GM23338 (cell line): Measurements from ENCODE around the gene PAPPA. TPM values are rescaled to one million over a fixed set of nuclear protein-coding genes. Genes with fewer than 3 reads are reported as not detected.

Experiments
- ATAC-seq: fragments of 200-7000 bp; cut with Tn5 transposase; 3 replicates; pipeline ENCODE4 v1.9.1; 2020
- DNase-seq: peaks from one replicate; pipeline ENCODE4 v3.0.0-alpha.2; 2015; ENCODE audit warnings: low spot score
- H2AFZ ChIP-seq: fragments of 200-600 bp; sonication (generic); 2 replicates; pipeline ENCODE4 v1.8.0; 2016; ENCODE audit warnings: antibody characterized with exemption, mild to moderate bottlenecking, moderate library complexity
- H3F3A ChIP-seq: fragments of 200-600 bp; sonication (generic); replicated peaks from 2 replicates; pipeline ENCODE4 v1.8.0; 2017; ENCODE audit warnings: antibody characterized with exemption, mixed run types, low read depth
- H3K27ac ChIP-seq: fragments of 200-600 bp; sonication (generic); 2 replicates; pipeline ENCODE4 v1.6.1; 2016; ENCODE audit warnings: low read depth
- H3K27me3 ChIP-seq: fragments of 200-600 bp; sonication (generic); 2 replicates; pipeline ENCODE4 v1.8.0; 2016; ENCODE audit warnings: mild to moderate bottlenecking, mixed run types, moderate library complexity; ENCODE audit not compliant: insufficient read depth
- H3K36me3 ChIP-seq: fragments of 200-600 bp; sonication (generic); 2 replicates; pipeline ENCODE4 v1.8.0; 2016; ENCODE audit warnings: mild to moderate bottlenecking; ENCODE audit not compliant: insufficient read depth
- H3K4me1 ChIP-seq: fragments of 200-600 bp; sonication (generic); 2 replicates; pipeline ENCODE4 v1.8.0; 2016; ENCODE audit warnings: mild to moderate bottlenecking, moderate library complexity; ENCODE audit not compliant: insufficient read depth
- H3K4me2 ChIP-seq: fragments of 200-600 bp; sonication (generic); 2 replicates; pipeline ENCODE4 v1.7.1; 2017; ENCODE audit warnings: mixed run types
- H3K4me3 ChIP-seq: fragments of 200-600 bp; sonication (generic); 2 replicates; pipeline ENCODE4 v1.6.1; 2016; ENCODE audit warnings: mixed run types
- H3K79me2 ChIP-seq: fragments of 200-600 bp; sonication (generic); replicated peaks from 2 replicates; pipeline ENCODE4 v1.8.0; 2017; ENCODE audit warnings: mild to moderate bottlenecking; ENCODE audit not compliant: insufficient read depth
- H3K9me2 ChIP-seq: fragments of 200-600 bp; sonication (generic); 2 replicates; pipeline ENCODE4 v1.8.0; 2017; ENCODE audit not compliant: insufficient read depth
- H4K20me1 ChIP-seq: fragments of 200-600 bp; sonication (generic); replicated peaks from 2 replicates; pipeline ENCODE4 v1.8.0; 2017; ENCODE audit warnings: mild to moderate bottlenecking; ENCODE audit not compliant: insufficient read depth
- H3K27ac Mint-ChIP-seq: 2 replicates; pipeline ENCODE4 v1.8.0; 2020; ENCODE audit warnings: inconsistent platforms, mild to moderate bottlenecking, moderate library complexity, mixed read lengths
- H3K27me3 Mint-ChIP-seq: 3 replicates; pipeline ENCODE4 v1.8.0; 2022; ENCODE audit warnings: low read depth, mild to moderate bottlenecking, moderate library complexity, mixed read lengths, inconsistent platforms; ENCODE audit not compliant: insufficient read depth, poor library complexity
- H3K36me3 Mint-ChIP-seq: 3 replicates; pipeline ENCODE4 v1.8.0; 2021; ENCODE audit warnings: low read depth, mild to moderate bottlenecking, inconsistent platforms, moderate library complexity, mixed read lengths
- H3K4me1 Mint-ChIP-seq: 3 replicates; pipeline ENCODE4 v1.8.0; 2020; ENCODE audit warnings: mild to moderate bottlenecking, inconsistent platforms, mixed read lengths
- H3K4me3 Mint-ChIP-seq: 3 replicates; pipeline ENCODE4 v1.8.0; 2021; ENCODE audit warnings: moderate library complexity, mild to moderate bottlenecking, inconsistent platforms, mixed read lengths
- H3K9me3 Mint-ChIP-seq: 3 replicates; pipeline ENCODE4 v1.8.0; 2020; ENCODE audit warnings: moderate library complexity, mild to moderate bottlenecking, inconsistent platforms, mixed read lengths
- CREB1 ChIP-seq: fragments of 250-450 bp; sonication (Bioruptor Pico); IDR thresholded peaks from 2 replicates; pipeline ENCODE4 v1.5.0; 2020; ENCODE audit warnings: low read depth, mild to moderate bottlenecking, moderate library complexity
- EZH2 ChIP-seq: fragments of 200-600 bp; sonication (generic); IDR thresholded peaks from one replicate; pipeline ENCODE4 v1.8.0; 2017; ENCODE audit warnings: antibody characterized with exemption, mild to moderate bottlenecking, low read depth; ENCODE audit not compliant: unreplicated experiment
- EZH2phosphoT487 ChIP-seq: fragments of 200-600 bp; sonication (generic); IDR thresholded peaks from one replicate; pipeline ENCODE4 v1.8.1; 2018; ENCODE audit warnings: antibody characterized with exemption; ENCODE audit not compliant: unreplicated experiment
- NANOG ChIP-seq: IDR thresholded peaks from 2 replicates; pipeline ENCODE4 v1.6.1; 2016; ENCODE audit warnings: antibody characterized with exemption, borderline replicate concordance
- POLR2AphosphoS5 ChIP-seq: IDR thresholded peaks from 2 replicates; pipeline ENCODE4 v1.6.1; 2016; ENCODE audit warnings: antibody characterized with exemption, low read depth
- STAT1 ChIP-seq: IDR thresholded peaks from one replicate; pipeline ENCODE4 v1.6.1; 2016; ENCODE audit warnings: antibody characterized with exemption; ENCODE audit not compliant: unreplicated experiment
- ZNF114 ChIP-seq: fragments of 250-450 bp; sonication (Bioruptor Pico); IDR thresholded peaks from 2 replicates; pipeline ENCODE4 v1.5.0; 2020; ENCODE audit warnings: mild to moderate bottlenecking, moderate library complexity
- polyA plus RNA-seq: library from polyadenylated mRNA; unstranded; fragments of >200 nt; fragmentation: Nextera tagmentation; extraction: Ambion mirVana; gene quantifications from 2 replicates; pipeline ENCODE4 v1.2.1, GENCODE V29; 2016
- total RNA-seq: library from RNA; depleted of rRNA; stranded (reverse); fragments of >200 nt; shearing (Covaris generic); gene quantifications from 2 replicates; pipeline ENCODE4 v1.2.3, GENCODE V29; 2014
- TF ChIP-seq, protein P1 (sequence below): fragments of 250-450 bp; sonication (Bioruptor Pico); IDR thresholded peaks from 2 replicates; pipeline ENCODE4 v1.5.0; 2020; ENCODE audit warnings: mild to moderate bottlenecking, moderate library complexity
- TF ChIP-seq, protein P2 (sequence below): IDR thresholded peaks from one replicate; pipeline ENCODE4 v1.6.1; 2018; ENCODE audit warnings: antibody characterized with exemption; ENCODE audit not compliant: unreplicated experiment
- TF ChIP-seq, protein P3 (sequence below): IDR thresholded peaks from 2 replicates; pipeline ENCODE4 v1.6.1; 2016; ENCODE audit warnings: antibody characterized with exemption
- TF ChIP-seq, protein P4 (sequence below), 2 experiments: fragments of 200-600 bp in 1 of 2; sonication (generic) in 1 of 2; conservative IDR thresholded peaks; 2 replicates each; pipeline versions ENCODE4 v1.5.1 to v1.6.1; 2016 to 2017; ENCODE audit warnings: antibody characterized with exemption in 2 of 2, low read depth in 2 of 2, mild to moderate bottlenecking in 2 of 2, moderate library complexity in 1 of 2

The PAPPA gene
- total and polyA plus RNA-seq, 2 experiments from 2014 or later: 0.38 to 0.66 TPM

DNA sequence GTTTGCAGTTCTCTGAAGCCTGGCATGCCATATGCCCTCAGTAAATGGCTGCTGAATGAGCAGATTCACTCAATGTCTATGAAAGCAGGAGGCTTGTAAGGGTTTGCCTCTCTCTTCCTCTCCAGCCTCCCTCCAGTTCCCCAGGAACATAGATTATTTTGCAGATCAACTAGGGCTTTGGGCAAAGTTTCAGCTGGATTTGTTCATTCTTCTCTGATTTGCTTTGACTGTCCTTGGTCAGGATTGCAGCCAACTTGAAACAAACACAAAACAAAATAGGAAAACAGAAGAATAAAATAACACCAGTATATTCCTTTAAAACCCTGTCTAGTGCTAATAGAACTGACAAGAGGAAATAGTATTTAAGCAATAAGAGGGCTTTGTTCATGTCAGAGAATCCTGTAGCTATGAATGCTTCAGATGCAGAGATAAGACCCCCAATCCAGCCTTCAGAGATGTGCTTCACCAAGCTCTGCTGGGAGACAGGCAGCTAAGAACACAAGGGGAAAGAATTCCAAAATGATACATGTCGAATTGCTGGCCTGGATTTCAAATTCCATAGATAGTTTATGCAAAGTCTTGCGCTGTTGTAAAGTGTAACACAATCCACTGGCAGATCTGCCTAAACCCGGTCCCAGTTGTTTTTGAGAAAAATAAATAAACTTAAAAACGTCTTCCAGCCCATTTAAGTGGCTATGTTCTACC is 174.3 kb downstream of the PAPPA start (continued):
- TF ChIP-seq, protein P1, sequence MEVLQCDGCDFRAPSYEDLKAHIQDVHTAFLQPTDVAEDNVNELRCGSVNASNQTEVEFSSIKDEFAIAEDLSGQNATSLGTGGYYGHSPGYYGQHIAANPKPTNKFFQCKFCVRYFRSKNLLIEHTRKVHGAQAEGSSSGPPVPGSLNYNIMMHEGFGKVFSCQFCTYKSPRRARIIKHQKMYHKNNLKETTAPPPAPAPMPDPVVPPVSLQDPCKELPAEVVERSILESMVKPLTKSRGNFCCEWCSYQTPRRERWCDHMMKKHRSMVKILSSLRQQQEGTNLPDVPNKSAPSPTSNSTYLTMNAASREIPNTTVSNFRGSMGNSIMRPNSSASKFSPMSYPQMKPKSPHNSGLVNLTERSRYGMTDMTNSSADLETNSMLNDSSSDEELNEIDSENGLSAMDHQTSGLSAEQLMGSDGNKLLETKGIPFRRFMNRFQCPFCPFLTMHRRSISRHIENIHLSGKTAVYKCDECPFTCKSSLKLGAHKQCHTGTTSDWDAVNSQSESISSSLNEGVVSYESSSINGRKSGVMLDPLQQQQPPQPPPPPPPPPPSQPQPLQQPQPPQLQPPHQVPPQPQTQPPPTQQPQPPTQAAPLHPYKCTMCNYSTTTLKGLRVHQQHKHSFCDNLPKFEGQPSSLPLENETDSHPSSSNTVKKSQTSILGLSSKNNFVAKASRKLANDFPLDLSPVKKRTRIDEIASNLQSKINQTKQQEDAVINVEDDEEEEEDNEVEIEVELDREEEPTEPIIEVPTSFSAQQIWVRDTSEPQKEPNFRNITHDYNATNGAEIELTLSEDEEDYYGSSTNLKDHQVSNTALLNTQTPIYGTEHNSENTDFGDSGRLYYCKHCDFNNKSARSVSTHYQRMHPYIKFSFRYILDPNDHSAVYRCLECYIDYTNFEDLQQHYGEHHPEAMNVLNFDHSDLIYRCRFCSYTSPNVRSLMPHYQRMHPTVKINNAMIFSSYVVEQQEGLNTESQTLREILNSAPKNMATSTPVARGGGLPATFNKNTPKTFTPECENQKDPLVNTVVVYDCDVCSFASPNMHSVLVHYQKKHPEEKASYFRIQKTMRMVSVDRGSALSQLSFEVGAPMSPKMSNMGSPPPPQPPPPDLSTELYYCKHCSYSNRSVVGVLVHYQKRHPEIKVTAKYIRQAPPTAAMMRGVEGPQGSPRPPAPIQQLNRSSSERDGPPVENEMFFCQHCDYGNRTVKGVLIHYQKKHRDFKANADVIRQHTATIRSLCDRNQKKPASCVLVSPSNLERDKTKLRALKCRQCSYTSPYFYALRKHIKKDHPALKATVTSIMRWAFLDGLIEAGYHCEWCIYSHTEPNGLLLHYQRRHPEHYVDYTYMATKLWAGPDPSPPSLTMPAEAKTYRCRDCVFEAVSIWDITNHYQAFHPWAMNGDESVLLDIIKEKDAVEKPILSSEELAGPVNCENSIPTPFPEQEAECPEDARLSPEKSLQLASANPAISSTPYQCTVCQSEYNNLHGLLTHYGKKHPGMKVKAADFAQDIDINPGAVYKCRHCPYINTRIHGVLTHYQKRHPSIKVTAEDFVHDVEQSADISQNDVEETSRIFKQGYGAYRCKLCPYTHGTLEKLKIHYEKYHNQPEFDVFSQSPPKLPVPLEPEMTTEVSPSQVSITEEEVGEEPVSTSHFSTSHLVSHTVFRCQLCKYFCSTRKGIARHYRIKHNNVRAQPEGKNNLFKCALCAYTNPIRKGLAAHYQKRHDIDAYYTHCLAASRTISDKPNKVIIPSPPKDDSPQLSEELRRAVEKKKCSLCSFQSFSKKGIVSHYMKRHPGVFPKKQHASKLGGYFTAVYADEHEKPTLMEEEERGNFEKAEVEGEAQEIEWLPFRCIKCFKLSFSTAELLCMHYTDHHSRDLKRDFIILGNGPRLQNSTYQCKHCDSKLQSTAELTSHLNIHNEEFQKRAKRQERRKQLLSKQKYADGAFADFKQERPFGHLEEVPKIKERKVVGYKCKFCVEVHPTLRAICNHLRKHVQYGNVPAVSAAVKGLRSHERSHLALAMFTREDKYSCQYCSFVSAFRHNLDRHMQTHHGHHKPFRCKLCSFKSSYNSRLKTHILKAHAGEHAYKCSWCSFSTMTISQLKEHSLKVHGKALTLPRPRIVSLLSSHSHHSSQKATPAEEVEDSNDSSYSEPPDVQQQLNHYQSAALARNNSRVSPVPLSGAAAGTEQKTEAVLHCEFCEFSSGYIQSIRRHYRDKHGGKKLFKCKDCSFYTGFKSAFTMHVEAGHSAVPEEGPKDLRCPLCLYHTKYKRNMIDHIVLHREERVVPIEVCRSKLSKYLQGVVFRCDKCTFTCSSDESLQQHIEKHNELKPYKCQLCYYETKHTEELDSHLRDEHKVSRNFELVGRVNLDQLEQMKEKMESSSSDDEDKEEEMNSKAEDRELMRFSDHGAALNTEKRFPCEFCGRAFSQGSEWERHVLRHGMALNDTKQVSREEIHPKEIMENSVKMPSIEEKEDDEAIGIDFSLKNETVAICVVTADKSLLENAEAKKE (CRISPR knock-in tag): no peak
- TF ChIP-seq EZH2phosphoT487: no peak

DNA sequence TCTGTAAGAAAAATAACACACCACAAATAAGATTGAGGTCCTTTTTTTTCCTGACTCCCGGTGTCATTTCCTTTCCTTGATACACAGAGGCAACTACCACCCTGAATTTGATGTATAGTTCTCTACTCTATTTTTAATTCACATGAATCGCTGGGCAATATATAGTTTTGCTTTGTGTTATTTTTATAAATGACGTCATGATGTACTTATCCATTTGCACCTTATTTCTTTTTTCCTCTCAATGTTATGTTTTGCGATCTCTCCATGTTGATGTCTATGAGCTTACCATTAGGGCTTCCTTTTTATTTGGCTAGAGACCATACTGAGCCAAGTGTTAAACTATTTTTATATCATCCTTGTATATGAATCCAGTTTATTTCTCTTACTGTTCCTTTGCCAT is 175.9 kb downstream of the PAPPA start:
- Mint-ChIP-seq H3K4me1 (peaks cover 32% of the 10 kb centered on the region), H3K36me3 (no peaks in the 10 kb centered on the region), H3K27ac (no peak overlapping the region), H3K9me3 (no peaks in the 10 kb centered on the region), H3K4me3 (no peak overlapping the region), H3K27me3 (peaks cover 26% of the 10 kb centered on the region)
- H2AFZ ChIP-seq: no peak overlapping the region
- peaks cover 4% of the 10 kb centered on the region for H3K4me1 ChIP-seq
- H3K4me2 ChIP-seq: no peak overlapping the region
- H4K20me1 ChIP-seq: no peaks in the 10 kb centered on the region
- no peak for ATAC-seq
- H3K9me2 ChIP-seq: 0 out of 2 replicates have a peak, but pooled peaks cover 7% of the 10 kb centered on the region
- no peaks in the 10 kb centered on the region for H3F3A ChIP-seq
- no peaks in the 10 kb centered on the region for H3K36me3 ChIP-seq
- peaks cover 27% of the 10 kb centered on the region for H3K27me3 ChIP-seq
- H3K79me2 ChIP-seq: no peaks in the 10 kb centered on the region
- no peak for DNase-seq
- no peak overlapping the region for H3K4me3 ChIP-seq
- H3K27ac ChIP-seq: no peak overlapping the region
- TF ChIP-seq NANOG (no peak), CREB1 (CRISPR knock-in tag) (no peak), ZNF114 (no peak), POLR2AphosphoS5 (no peak), EZH2 (no peak), STAT1 (no peak)
- TF ChIP-seq, protein P2, sequence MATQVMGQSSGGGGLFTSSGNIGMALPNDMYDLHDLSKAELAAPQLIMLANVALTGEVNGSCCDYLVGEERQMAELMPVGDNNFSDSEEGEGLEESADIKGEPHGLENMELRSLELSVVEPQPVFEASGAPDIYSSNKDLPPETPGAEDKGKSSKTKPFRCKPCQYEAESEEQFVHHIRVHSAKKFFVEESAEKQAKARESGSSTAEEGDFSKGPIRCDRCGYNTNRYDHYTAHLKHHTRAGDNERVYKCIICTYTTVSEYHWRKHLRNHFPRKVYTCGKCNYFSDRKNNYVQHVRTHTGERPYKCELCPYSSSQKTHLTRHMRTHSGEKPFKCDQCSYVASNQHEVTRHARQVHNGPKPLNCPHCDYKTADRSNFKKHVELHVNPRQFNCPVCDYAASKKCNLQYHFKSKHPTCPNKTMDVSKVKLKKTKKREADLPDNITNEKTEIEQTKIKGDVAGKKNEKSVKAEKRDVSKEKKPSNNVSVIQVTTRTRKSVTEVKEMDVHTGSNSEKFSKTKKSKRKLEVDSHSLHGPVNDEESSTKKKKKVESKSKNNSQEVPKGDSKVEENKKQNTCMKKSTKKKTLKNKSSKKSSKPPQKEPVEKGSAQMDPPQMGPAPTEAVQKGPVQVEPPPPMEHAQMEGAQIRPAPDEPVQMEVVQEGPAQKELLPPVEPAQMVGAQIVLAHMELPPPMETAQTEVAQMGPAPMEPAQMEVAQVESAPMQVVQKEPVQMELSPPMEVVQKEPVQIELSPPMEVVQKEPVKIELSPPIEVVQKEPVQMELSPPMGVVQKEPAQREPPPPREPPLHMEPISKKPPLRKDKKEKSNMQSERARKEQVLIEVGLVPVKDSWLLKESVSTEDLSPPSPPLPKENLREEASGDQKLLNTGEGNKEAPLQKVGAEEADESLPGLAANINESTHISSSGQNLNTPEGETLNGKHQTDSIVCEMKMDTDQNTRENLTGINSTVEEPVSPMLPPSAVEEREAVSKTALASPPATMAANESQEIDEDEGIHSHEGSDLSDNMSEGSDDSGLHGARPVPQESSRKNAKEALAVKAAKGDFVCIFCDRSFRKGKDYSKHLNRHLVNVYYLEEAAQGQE: no peak
- TF ChIP-seq, protein P3, sequence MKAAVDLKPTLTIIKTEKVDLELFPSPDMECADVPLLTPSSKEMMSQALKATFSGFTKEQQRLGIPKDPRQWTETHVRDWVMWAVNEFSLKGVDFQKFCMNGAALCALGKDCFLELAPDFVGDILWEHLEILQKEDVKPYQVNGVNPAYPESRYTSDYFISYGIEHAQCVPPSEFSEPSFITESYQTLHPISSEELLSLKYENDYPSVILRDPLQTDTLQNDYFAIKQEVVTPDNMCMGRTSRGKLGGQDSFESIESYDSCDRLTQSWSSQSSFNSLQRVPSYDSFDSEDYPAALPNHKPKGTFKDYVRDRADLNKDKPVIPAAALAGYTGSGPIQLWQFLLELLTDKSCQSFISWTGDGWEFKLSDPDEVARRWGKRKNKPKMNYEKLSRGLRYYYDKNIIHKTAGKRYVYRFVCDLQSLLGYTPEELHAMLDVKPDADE: no peak
- TF ChIP-seq, protein P4, sequence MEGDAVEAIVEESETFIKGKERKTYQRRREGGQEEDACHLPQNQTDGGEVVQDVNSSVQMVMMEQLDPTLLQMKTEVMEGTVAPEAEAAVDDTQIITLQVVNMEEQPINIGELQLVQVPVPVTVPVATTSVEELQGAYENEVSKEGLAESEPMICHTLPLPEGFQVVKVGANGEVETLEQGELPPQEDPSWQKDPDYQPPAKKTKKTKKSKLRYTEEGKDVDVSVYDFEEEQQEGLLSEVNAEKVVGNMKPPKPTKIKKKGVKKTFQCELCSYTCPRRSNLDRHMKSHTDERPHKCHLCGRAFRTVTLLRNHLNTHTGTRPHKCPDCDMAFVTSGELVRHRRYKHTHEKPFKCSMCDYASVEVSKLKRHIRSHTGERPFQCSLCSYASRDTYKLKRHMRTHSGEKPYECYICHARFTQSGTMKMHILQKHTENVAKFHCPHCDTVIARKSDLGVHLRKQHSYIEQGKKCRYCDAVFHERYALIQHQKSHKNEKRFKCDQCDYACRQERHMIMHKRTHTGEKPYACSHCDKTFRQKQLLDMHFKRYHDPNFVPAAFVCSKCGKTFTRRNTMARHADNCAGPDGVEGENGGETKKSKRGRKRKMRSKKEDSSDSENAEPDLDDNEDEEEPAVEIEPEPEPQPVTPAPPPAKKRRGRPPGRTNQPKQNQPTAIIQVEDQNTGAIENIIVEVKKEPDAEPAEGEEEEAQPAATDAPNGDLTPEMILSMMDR (conservative IDR thresholded peaks at IDR 0.05; ENCODE audit: low read depth in 2 of 2): no peak
